ENCODE measurements around the gene DDX53.

DDX53 gene

DNA sequence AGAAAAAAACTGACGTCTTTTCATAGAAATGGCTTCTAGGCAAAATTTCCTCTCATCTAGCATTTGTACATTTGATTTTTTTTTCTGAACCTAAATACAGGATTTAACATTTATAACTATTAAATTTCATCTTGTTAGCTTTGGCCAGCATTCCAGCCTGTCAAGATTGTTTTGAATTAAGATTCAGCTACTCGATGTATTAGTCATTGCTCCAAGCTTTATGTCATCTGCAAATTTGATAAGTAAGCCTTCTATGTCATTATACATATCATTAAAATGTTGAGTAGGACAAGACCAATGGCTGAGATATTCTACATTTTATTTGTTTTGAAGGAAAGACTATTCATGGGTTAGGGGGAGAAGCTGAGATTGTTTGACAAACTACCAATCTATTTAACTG lies 46.7 kb downstream of the DDX53 start:
- no peak for FAIRE-seq
- DNase-seq (ENCODE audit: insufficient read length, low spot score) = no peak
- TF ChIP-seq POLR2AphosphoS5 (IDR thresholded peaks at IDR 0.05; ENCODE audit: low read depth, low read length) (no peak), SPI1 (IDR thresholded peaks at IDR 0.05; ENCODE audit: low read depth, low read length) (no peak), PAX5 (IDR thresholded peaks at IDR 0.05; ENCODE audit: insufficient read depth, low read length, severe bottlenecking) (no peak), TAF1 (IDR thresholded peaks at IDR 0.05; ENCODE audit: low read depth, low read length) (no peak), POU2F2 (IDR thresholded peaks at IDR 0.05; ENCODE audit: low read depth, low read length) (no peak)

DNA sequence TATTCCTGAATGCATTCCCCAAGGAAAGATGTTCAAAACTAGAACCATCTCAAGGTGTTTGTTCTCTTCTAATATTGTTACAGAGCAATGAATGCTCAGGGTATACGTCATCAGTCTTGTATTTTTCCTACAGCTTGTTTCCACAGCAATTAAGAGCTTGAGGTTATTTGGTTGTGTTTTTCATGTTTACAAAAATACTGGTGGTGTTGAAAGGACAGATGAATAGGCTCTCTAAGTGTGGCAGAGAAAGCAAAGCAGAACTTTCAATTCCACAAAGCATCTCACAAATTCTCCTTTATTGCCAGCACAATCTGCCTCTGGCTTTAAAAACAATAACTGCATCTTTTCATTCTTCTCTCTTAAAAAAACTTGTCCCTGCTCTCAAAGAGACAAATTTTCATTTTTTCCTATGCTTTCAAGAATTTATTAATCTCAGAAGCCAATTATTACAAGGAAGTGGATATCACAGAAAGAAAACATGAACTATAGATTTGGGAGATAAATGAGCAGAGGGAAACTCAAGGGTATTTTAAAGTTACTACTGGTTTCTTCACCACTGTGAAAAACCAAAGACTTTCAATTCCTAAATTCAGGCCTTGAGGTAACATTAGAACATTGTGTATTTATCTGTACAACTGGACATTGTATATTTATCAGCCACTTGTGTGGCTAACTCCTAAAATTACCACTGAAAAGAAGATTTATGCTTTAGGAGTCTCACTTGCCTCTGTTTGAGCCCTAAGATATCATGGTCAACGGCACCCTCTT lies 49.2 kb downstream of the DDX53 start:
- TF ChIP-seq PAX5 (IDR thresholded peaks at IDR 0.05; ENCODE audit: insufficient read depth, low read length, severe bottlenecking) = no peak
- TF ChIP-seq POU2F2 (IDR thresholded peaks at IDR 0.05; ENCODE audit: low read depth, low read length) = no peak
- no peak for TF ChIP-seq TAF1 (IDR thresholded peaks at IDR 0.05; ENCODE audit: low read depth, low read length)
- no peak for TF ChIP-seq SPI1 (IDR thresholded peaks at IDR 0.05; ENCODE audit: low read depth, low read length)
- TF ChIP-seq POLR2AphosphoS5 (IDR thresholded peaks at IDR 0.05; ENCODE audit: low read depth, low read length) = no peak
- TF ChIP-seq POLR2A (IDR thresholded peaks at IDR 0.05; ENCODE audit: low read depth, low read length) = no peak
- FAIRE-seq (no peak), DNase-seq (ENCODE audit: insufficient read length, low spot score) (no peak)

DNA sequence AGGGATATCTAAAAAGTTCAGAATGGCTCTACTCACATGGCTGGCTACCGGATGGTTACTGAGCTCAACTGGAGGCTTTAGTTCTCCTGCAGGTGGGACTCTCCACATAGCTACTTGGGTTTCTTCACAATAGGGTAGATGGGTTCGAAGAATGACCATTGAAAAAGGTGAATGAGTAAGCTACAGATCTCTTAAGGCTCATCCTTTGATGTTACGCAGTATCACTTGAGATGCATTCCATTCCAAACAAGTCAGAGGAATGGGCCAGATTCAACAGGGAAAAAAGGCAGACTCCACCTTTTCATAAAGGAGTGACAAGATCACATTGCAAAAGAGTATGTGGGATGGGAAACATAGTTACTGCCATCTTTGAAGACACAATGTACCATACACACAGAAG lies 52.6 kb downstream of the DDX53 start:
- no peak for DNase-seq (ENCODE audit: insufficient read length, low spot score)
- TF ChIP-seq POU2F2 (IDR thresholded peaks at IDR 0.05; ENCODE audit: low read depth, low read length) = no peak
- TF ChIP-seq PAX5 (IDR thresholded peaks at IDR 0.05; ENCODE audit: insufficient read depth, low read length, severe bottlenecking) = no peak
- TF ChIP-seq SPI1 (IDR thresholded peaks at IDR 0.05; ENCODE audit: low read depth, low read length) = no peak
- TF ChIP-seq TAF1 (IDR thresholded peaks at IDR 0.05; ENCODE audit: low read depth, low read length) = no peak
- no peak for TF ChIP-seq POLR2AphosphoS5 (IDR thresholded peaks at IDR 0.05; ENCODE audit: low read depth, low read length)
- no peak for TF ChIP-seq POLR2A (IDR thresholded peaks at IDR 0.05; ENCODE audit: low read depth, low read length)
- no peak for FAIRE-seq
